ENCODE results near the gene OSBPL3.

DNA sequence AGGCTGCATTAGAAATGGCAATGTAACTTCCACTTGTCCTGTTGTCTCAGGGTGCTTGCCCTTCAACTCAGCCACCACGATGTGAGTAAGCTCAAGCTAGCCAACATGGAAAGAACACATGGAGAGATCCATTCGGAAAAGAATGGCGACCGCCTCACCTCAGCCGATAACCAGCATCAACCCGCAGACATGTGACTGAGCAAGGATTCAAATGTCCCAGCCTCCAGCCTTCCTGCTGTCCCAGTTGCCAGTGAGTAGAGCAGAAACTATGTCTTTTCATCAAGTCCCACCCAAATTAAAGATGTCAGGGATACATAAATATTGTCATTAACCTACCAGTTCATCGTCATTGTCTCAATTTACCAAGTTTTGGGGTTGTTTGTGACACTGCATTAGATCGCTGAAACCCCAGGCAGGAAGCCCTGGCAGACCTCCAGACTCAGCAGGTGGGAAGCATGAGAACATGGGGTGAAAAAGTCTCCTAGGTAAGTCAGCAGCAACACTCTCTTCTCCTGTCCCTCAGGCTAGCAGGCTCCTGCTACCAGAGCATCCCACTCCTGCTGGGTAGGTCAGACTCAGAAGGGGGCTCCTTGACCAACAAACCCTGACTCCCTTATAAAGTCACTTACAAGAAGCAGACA lies 67.0 kb downstream of the OSBPL3 start:
- TF ChIP-seq ESRRA (CRISPR knock-in tag; IDR thresholded peaks at IDR 0.05; ENCODE audit: borderline replicate concordance) (no peak), JUN (CRISPR knock-in tag; IDR thresholded peaks at IDR 0.05) (no peak), TCF7 (CRISPR knock-in tag; IDR thresholded peaks at IDR 0.05; ENCODE audit: low read depth) (no peak), ATF6 (CRISPR knock-in tag; IDR thresholded peaks at IDR 0.05) (no peak), ATF2 (CRISPR knock-in tag; IDR thresholded peaks at IDR 0.05; ENCODE audit: borderline replicate concordance, low read depth) (no peak), FOXJ3 (CRISPR knock-in tag; IDR thresholded peaks at IDR 0.05; ENCODE audit: borderline replicate concordance) (no peak), NR1H2 (CRISPR knock-in tag; IDR thresholded peaks at IDR 0.05) (no peak), MXD4 (CRISPR knock-in tag; IDR thresholded peaks at IDR 0.05; ENCODE audit: borderline replicate concordance) (no peak), NR3C1 (CRISPR knock-in tag; conservative IDR thresholded peaks at IDR 0.05; ENCODE audit: low read depth) (no peak)
- TF ChIP-seq, protein P1, sequence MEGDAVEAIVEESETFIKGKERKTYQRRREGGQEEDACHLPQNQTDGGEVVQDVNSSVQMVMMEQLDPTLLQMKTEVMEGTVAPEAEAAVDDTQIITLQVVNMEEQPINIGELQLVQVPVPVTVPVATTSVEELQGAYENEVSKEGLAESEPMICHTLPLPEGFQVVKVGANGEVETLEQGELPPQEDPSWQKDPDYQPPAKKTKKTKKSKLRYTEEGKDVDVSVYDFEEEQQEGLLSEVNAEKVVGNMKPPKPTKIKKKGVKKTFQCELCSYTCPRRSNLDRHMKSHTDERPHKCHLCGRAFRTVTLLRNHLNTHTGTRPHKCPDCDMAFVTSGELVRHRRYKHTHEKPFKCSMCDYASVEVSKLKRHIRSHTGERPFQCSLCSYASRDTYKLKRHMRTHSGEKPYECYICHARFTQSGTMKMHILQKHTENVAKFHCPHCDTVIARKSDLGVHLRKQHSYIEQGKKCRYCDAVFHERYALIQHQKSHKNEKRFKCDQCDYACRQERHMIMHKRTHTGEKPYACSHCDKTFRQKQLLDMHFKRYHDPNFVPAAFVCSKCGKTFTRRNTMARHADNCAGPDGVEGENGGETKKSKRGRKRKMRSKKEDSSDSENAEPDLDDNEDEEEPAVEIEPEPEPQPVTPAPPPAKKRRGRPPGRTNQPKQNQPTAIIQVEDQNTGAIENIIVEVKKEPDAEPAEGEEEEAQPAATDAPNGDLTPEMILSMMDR (IDR thresholded peaks at IDR 0.05): no peak
- TF ChIP-seq, protein P2, sequence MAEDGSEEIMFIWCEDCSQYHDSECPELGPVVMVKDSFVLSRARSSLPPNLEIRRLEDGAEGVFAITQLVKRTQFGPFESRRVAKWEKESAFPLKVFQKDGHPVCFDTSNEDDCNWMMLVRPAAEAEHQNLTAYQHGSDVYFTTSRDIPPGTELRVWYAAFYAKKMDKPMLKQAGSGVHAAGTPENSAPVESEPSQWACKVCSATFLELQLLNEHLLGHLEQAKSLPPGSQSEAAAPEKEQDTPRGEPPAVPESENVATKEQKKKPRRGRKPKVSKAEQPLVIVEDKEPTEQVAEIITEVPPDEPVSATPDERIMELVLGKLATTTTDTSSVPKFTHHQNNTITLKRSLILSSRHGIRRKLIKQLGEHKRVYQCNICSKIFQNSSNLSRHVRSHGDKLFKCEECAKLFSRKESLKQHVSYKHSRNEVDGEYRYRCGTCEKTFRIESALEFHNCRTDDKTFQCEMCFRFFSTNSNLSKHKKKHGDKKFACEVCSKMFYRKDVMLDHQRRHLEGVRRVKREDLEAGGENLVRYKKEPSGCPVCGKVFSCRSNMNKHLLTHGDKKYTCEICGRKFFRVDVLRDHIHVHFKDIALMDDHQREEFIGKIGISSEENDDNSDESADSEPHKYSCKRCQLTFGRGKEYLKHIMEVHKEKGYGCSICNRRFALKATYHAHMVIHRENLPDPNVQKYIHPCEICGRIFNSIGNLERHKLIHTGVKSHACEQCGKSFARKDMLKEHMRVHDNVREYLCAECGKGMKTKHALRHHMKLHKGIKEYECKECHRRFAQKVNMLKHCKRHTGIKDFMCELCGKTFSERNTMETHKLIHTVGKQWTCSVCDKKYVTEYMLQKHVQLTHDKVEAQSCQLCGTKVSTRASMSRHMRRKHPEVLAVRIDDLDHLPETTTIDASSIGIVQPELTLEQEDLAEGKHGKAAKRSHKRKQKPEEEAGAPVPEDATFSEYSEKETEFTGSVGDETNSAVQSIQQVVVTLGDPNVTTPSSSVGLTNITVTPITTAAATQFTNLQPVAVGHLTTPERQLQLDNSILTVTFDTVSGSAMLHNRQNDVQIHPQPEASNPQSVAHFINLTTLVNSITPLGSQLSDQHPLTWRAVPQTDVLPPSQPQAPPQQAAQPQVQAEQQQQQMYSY (CRISPR knock-in tag; IDR thresholded peaks at IDR 0.05): no peak
- TF ChIP-seq, protein P3, sequence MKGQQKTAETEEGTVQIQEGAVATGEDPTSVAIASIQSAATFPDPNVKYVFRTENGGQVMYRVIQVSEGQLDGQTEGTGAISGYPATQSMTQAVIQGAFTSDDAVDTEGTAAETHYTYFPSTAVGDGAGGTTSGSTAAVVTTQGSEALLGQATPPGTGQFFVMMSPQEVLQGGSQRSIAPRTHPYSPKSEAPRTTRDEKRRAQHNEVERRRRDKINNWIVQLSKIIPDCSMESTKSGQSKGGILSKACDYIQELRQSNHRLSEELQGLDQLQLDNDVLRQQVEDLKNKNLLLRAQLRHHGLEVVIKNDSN (CRISPR knock-in tag; IDR thresholded peaks at IDR 0.05): no peak
- TF ChIP-seq, protein P4, sequence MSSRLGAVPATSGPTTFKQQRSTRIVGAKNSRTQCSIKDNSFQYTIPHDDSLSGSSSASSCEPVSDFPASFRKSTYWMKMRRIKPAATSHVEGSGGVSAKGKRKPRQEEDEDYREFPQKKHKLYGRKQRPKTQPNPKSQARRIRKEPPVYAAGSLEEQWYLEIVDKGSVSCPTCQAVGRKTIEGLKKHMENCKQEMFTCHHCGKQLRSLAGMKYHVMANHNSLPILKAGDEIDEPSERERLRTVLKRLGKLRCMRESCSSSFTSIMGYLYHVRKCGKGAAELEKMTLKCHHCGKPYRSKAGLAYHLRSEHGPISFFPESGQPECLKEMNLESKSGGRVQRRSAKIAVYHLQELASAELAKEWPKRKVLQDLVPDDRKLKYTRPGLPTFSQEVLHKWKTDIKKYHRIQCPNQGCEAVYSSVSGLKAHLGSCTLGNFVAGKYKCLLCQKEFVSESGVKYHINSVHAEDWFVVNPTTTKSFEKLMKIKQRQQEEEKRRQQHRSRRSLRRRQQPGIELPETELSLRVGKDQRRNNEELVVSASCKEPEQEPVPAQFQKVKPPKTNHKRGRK (CRISPR knock-in tag; IDR thresholded peaks at IDR 0.05; ENCODE audit: borderline replicate concordance): no peak
